Kidney (tissue), 14 donors: ENCODE results near the gene VPS18. TPM values are rescaled to one million over a fixed set of nuclear protein-coding genes. Genes with fewer than 3 reads are reported as not detected.
A peak's percentile ranks its signal among the peaks of the same experiment; 100 is the strongest.

Experiments used
- DNase-seq, 5 donors: peaks; one replicate each; pipeline ENCODE4 v3.0.0-alpha.2; 2013 to 2020
- FAIRE-seq: peaks from 2 replicates; lab custom pipeline; 2012; peaks lifted over from hg19 to GRCh38; lab: Jason Lieb, UNC
- H3K27ac ChIP-seq, 2 donors: one replicate each; pipeline ENCODE4 v1.7.0; 2013; ENCODE audit warnings: low read depth in 2 of 2, low read length in 2 of 2, inconsistent platforms in 1 of 2
- H3K27me3 ChIP-seq: one replicate; pipeline ENCODE4 v1.7.1; 2013; ENCODE audit warnings: low read length, inconsistent platforms; ENCODE audit not compliant: control insufficient read depth, insufficient read depth
- H3K36me3 ChIP-seq, 3 donors: one replicate each; pipeline versions ENCODE4 v1.7.0 to v1.7.1; 2013; ENCODE audit warnings: low read length in 3 of 3, control low read depth in 1 of 3, inconsistent platforms in 1 of 3; ENCODE audit not compliant: insufficient read depth in 3 of 3, control insufficient read depth in 2 of 3
- H3K4me1 ChIP-seq, 3 donors: one replicate each; pipeline versions ENCODE4 v1.7.0 to v1.7.1; 2013; ENCODE audit warnings: low read length in 3 of 3, inconsistent platforms in 1 of 3, low read depth in 1 of 3; ENCODE audit not compliant: control insufficient read depth in 2 of 3, insufficient read depth in 2 of 3
- H3K4me3 ChIP-seq, 3 donors: one replicate each; pipeline versions ENCODE4 v1.7.0 to v1.8.1; 2013; ENCODE audit warnings: low read length in 3 of 3, control low read depth in 1 of 3, inconsistent platforms in 1 of 3
- H3K9ac ChIP-seq, 3 donors: one replicate each; pipeline versions ENCODE4 v1.7.0 to v1.7.1; 2013; ENCODE audit warnings: low read length in 3 of 3, control low read depth in 1 of 3, inconsistent platforms in 1 of 3
- H3K9me3 ChIP-seq, 3 donors: one replicate each; pipeline versions ENCODE4 v1.7.0 to v1.7.1; 2013; ENCODE audit warnings: low read length in 3 of 3, control low read depth in 1 of 3, inconsistent platforms in 1 of 3; ENCODE audit not compliant: control insufficient read depth in 2 of 3, insufficient read depth in 1 of 3
- intact Hi-C: fragments of 100-400 bp; cut with DNase I; formaldehyde crosslinking; loops from one replicate; pipeline ENCODE4 v1.11.1; 2022
- polyA plus RNA-seq: library from polyadenylated mRNA; stranded (reverse); fragments of 350-450 nt; fragmentation: Illumina TruSeq; extraction: RNeasy Lipid Tissue Mini Kit (QIAGEN cat#74804); gene quantifications from one replicate; pipeline ENCODE4 v1.2.3, GENCODE V29; 2014; ENCODE audit warnings: low read depth, low replicate concordance; ENCODE audit not compliant: insufficient read depth
- total RNA-seq: library from RNA; stranded (reverse); fragmentation: NEBNext Ultra II Directional; extraction: Animal tissue kit (Norgen Biotek cat#: 25700); gene quantifications from one replicate; pipeline ENCODE4 v1.2.1, GENCODE V29; 2021
- TF ChIP-seq, protein P1 (sequence below): IDR thresholded peaks from 3 replicates; pipeline ENCODE4 v1.5.1; 2012; ENCODE audit warnings: mild to moderate bottlenecking, moderate library complexity, borderline replicate concordance; ENCODE audit not compliant: insufficient read depth; ENCODE audit errors: extremely low read depth
- donor health status: control.
- donor health status: control.
- donor health status: control.
- donor health status: control.
- donor health status: control.
- donor health status: DM: yes; HTN: yes; CAD: no.
- donor health status: Normal renal cell carcinoma (clear cell type).

The VPS18 gene
- total and polyA plus RNA-seq, 2 donors from 2014 or later = 21.9 to 28.1 TPM

GRCh38 chr15:40872791-40873693, 21.2 kb upstream of the VPS18 start:
- peak in 1 of 5 donors; percentile 60 for DNase-seq
- intact Hi-C loops = no loop called here
- Histone ChIP-seq H3K9me3 (no peaks in the 10 kb centered on the region), H3K9ac (peak overlapping the region in 1 of 3 donors; percentile 19), H3K4me3 (peak overlapping the region in 1 of 3 donors; percentile 54), H3K36me3 (no peaks in the 10 kb centered on the region), H3K4me1 (peaks cover 0 to 7% (median 0%) of the 10 kb centered on the region in 3 donors), H3K27ac (peak overlapping the region; percentile 22 to 72), H3K27me3 (no peaks in the 10 kb centered on the region)
- FAIRE-seq = no peak
- TF ChIP-seq, protein P1, sequence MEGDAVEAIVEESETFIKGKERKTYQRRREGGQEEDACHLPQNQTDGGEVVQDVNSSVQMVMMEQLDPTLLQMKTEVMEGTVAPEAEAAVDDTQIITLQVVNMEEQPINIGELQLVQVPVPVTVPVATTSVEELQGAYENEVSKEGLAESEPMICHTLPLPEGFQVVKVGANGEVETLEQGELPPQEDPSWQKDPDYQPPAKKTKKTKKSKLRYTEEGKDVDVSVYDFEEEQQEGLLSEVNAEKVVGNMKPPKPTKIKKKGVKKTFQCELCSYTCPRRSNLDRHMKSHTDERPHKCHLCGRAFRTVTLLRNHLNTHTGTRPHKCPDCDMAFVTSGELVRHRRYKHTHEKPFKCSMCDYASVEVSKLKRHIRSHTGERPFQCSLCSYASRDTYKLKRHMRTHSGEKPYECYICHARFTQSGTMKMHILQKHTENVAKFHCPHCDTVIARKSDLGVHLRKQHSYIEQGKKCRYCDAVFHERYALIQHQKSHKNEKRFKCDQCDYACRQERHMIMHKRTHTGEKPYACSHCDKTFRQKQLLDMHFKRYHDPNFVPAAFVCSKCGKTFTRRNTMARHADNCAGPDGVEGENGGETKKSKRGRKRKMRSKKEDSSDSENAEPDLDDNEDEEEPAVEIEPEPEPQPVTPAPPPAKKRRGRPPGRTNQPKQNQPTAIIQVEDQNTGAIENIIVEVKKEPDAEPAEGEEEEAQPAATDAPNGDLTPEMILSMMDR = no peak

DNA sequence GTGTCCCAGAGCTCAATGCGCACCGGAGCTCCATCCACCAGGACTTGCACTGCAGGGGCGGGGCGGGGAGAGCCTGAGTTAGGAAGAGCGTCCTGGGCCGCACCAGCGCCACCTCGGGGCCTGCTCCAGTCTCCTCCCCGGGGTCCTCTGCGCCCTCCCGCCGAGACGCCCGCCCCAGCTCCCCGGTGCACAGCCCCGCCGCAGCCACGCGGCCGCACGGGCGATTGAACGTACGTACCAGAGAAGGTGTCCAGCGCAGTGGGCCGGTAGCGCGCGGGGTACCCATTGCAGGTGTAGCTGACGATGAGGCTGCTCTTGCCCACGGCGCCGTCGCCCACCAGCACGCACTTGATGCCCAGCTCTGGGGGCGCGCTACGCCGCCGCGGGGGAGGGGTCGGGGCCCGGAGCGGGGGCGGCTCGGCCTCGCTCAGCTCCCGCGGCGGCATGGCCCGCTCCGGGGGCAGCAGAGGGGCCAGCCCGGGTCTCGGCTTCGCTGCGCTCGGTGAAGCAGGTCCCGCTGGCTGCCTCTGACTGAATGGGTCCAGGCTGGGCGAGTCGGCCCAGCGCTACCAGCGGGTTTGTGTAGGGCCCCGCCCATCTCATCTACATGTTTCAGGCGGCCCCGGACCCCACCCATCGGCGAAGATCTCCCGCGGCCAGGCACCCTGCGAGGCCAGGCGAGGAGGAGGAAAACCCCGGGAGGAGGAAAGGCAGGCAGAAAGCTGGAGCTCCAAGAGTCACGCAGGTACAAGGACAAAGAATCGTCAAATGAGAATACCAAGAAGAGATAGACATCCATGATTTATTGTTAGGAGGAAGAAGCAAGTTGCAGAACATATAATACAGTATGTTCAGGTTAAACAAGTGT, 20.3 kb upstream of the VPS18 start, which contains the start of gene RHOV:
Gene RHOV, minus strand, starts transcription at position 541 of the 868 bp plus-strand sequence. Its CDS starts 95 bp downstream, at position 446.
- peak within 1 kb of the TSS in 1 of 3 donors; percentile 40 for H3K9ac ChIP-seq
- no peaks in the 10 kb centered on the region for H3K27me3 ChIP-seq
- no peak for FAIRE-seq
- H3K4me1 ChIP-seq = peaks cover 0 to 7% (median 0%) of the 10 kb centered on the region in 3 donors
- no peak within 1 kb of the TSS for H3K27ac ChIP-seq
- no peaks in the 10 kb centered on the region for H3K36me3 ChIP-seq
- no peaks in the 10 kb centered on the region for H3K9me3 ChIP-seq
- intact Hi-C loops = no loop called here
- TF ChIP-seq, protein P1 = no peak
- DNase-seq = peak; percentile 83 to 90 (median 88)
- peak within 1 kb of the TSS in 2 of 3 donors; percentile 37 to 54 for H3K4me3 ChIP-seq

GRCh38 chr15:40875991-40876730, 18.1 kb upstream of the VPS18 start:
- no peak overlapping the region for H3K27ac ChIP-seq
- no peak overlapping the region for H3K4me3 ChIP-seq
- no peak overlapping the region for H3K9ac ChIP-seq
- peak in 2 of 5 donors; percentile 20 to 22 for DNase-seq
- no peaks in the 10 kb centered on the region for H3K9me3 ChIP-seq
- no peak for FAIRE-seq
- TF ChIP-seq, protein P1 = no peak
- intact Hi-C loops = no loop called here
- no peaks in the 10 kb centered on the region for H3K27me3 ChIP-seq
- no peaks in the 10 kb centered on the region for H3K36me3 ChIP-seq
- H3K4me1 ChIP-seq = peaks cover 0 to 7% (median 0%) of the 10 kb centered on the region in 3 donors
